GM23248 (cell line): ENCODE measurements around the gene BRD3. TPM values are rescaled to one million over a fixed set of nuclear protein-coding genes. Genes with fewer than 3 reads are reported as not detected.

Experiments
- DNase-seq: peaks from one replicate; pipeline ENCODE4 v3.0.0-alpha.2; 2015
- H2AFZ ChIP-seq: fragments of 200-600 bp; sonication (generic); 2 replicates; pipeline ENCODE4 v1.6.1; 2016; ENCODE audit warnings: antibody characterized with exemption
- H3F3A ChIP-seq: fragments of 200-600 bp; sonication (generic); 2 replicates; pipeline ENCODE4 v1.6.1; 2016; ENCODE audit warnings: mild to moderate bottlenecking, antibody characterized with exemption, mixed run types; ENCODE audit not compliant: insufficient read depth
- H3K27ac ChIP-seq: fragments of 200-600 bp; sonication (generic); 2 replicates; pipeline ENCODE4 v1.5.1; 2016; ENCODE audit warnings: mild to moderate bottlenecking
- H3K27me3 ChIP-seq: fragments of 200-600 bp; sonication (generic); replicated peaks from 2 replicates; pipeline ENCODE4 v1.6.1; 2016; ENCODE audit warnings: mild to moderate bottlenecking; ENCODE audit not compliant: insufficient read depth
- H3K36me3 ChIP-seq: fragments of 200-600 bp; sonication (generic); 2 replicates; pipeline ENCODE4 v1.6.1; 2016; ENCODE audit warnings: low read depth, mild to moderate bottlenecking
- H3K4me1 ChIP-seq: fragments of 200-600 bp; sonication (generic); 2 replicates; pipeline ENCODE4 v1.6.1; 2016; ENCODE audit warnings: mild to moderate bottlenecking; ENCODE audit not compliant: insufficient read depth
- H3K4me2 ChIP-seq: fragments of 200-600 bp; sonication (generic); one replicate; pipeline ENCODE4 v1.6.1; 2016; ENCODE audit warnings: mild to moderate bottlenecking; ENCODE audit not compliant: unreplicated experiment
- H3K4me3 ChIP-seq: fragments of 200-600 bp; sonication (generic); 2 replicates; pipeline ENCODE4 v1.5.1; 2016; ENCODE audit warnings: mild to moderate bottlenecking
- H3K79me2 ChIP-seq: fragments of 200-600 bp; sonication (generic); 2 replicates; pipeline ENCODE4 v1.6.1; 2016; ENCODE audit warnings: mild to moderate bottlenecking; ENCODE audit not compliant: insufficient read depth
- H3K9ac ChIP-seq: fragments of 200-600 bp; sonication (generic); 2 replicates; pipeline ENCODE4 v1.6.1; 2016; ENCODE audit warnings: mild to moderate bottlenecking
- H3K9me2 ChIP-seq: fragments of 200-600 bp; sonication (generic); 2 replicates; pipeline ENCODE4 v1.6.1; 2016; ENCODE audit warnings: mixed run types, mild to moderate bottlenecking, moderate library complexity; ENCODE audit not compliant: insufficient read depth
- H3K9me3 ChIP-seq: fragments of 200-600 bp; sonication (generic); one replicate; pipeline ENCODE4 v1.6.1; 2017; ENCODE audit warnings: low read depth
- H4K20me1 ChIP-seq: fragments of 200-600 bp; sonication (generic); 2 replicates; pipeline ENCODE4 v1.6.0; 2016; ENCODE audit not compliant: insufficient read depth
- EZH2 ChIP-seq: fragments of 200-600 bp; sonication (generic); IDR thresholded peaks from 2 replicates; pipeline ENCODE4 v1.6.1; 2018; ENCODE audit warnings: antibody characterized with exemption, mild to moderate bottlenecking; ENCODE audit not compliant: insufficient read depth, poor library complexity, severe bottlenecking
- EZH2phosphoT487 ChIP-seq: fragments of 200-600 bp; sonication (generic); IDR thresholded peaks from 2 replicates; pipeline ENCODE4 v1.6.1; 2018; ENCODE audit warnings: antibody characterized with exemption, moderate library complexity, mild to moderate bottlenecking, low read depth; ENCODE audit not compliant: insufficient read depth
- WGBS, 2 experiments: methylation state at CpG; one replicate each; pipeline ENCODE4 v1.1.6; 2015 to 2017; ENCODE audit warnings: low lambda C conversion rate in 2 of 2, low coverage in 1 of 2; ENCODE audit errors: missing lambda C conversion rate in 2 of 2; 5-methylcytosine and 5-hydroxymethylcytosine counted together
- in situ Hi-C: fragments of 300-500 bp; cut with MboI; formaldehyde crosslinking; loops from 2 replicates; pipeline ENCODE4 v1.15.0; 2020
- polyA plus RNA-seq: library from polyadenylated mRNA; unstranded; fragments of >200 nt; fragmentation: Nextera tagmentation; extraction: Ambion mirVana; gene quantifications from 2 replicates; pipeline ENCODE4 v1.2.1, GENCODE V29; 2016
- total RNA-seq: library from RNA; depleted of rRNA; stranded (reverse); fragments of >200 nt; shearing (Covaris generic); gene quantifications from 2 replicates; pipeline ENCODE4 v1.2.3, GENCODE V29; 2014

The BRD3 gene
- total and polyA plus RNA-seq, 2 experiments from 2014 or later = 5.5 to 25.6 TPM

- TF ChIP-seq EZH2phosphoT487 (no peak), EZH2 (no peak)
- peaks cover 3% of the 10 kb centered on the region; the same call in 1 of the 2 replicates for H3K4me1 ChIP-seq
- peaks cover 19% of the 10 kb centered on the region for H3K79me2 ChIP-seq
- H3K27me3 ChIP-seq = no peaks in the 10 kb centered on the region
- in situ Hi-C loops = no loop called here
- no peaks in the 10 kb centered on the region for H4K20me1 ChIP-seq
- H3K9ac ChIP-seq = no peak overlapping the region
- H3K9me3 ChIP-seq = no peaks in the 10 kb centered on the region
- no peak overlapping the region for H3K27ac ChIP-seq
- H3K9me2 ChIP-seq = no peaks in the 10 kb centered on the region
- WGBS, 2 experiments = 72 to 80% methylated on average over 16 of the region's 16 CpGs
- no peak for DNase-seq
- H3F3A ChIP-seq = no peaks in the 10 kb centered on the region
- H3K36me3 ChIP-seq = no peaks in the 10 kb centered on the region
- no peak overlapping the region for H2AFZ ChIP-seq
- H3K4me2 ChIP-seq = no peak overlapping the region
- H3K4me3 ChIP-seq = no peak overlapping the region
Measured at GRCh38 chr9:134051319-134051718, 16.5 kb downstream of the BRD3 start.

- TF ChIP-seq EZH2 (no peak), EZH2phosphoT487 (no peak)
- no peaks in the 10 kb centered on the region for H3K36me3 ChIP-seq
- H3K27me3 ChIP-seq = no peaks in the 10 kb centered on the region
- no peaks in the 10 kb centered on the region for H3K9me2 ChIP-seq
- no peak overlapping the region for H2AFZ ChIP-seq
- in situ Hi-C loops = no loop called here
- H3K27ac ChIP-seq = no peak overlapping the region
- H3K79me2 ChIP-seq = peaks cover 15% of the 10 kb centered on the region
- no peaks in the 10 kb centered on the region for H4K20me1 ChIP-seq
- WGBS, 2 experiments = 88 to 97% methylated on average over 13 to 14 of the region's 14 CpGs
- no peak overlapping the region for H3K4me2 ChIP-seq
- DNase-seq = no peak
- no peaks in the 10 kb centered on the region for H3K9me3 ChIP-seq
- no peak overlapping the region for H3K4me3 ChIP-seq
- H3F3A ChIP-seq = no peaks in the 10 kb centered on the region
- no peak overlapping the region for H3K9ac ChIP-seq
- H3K4me1 ChIP-seq = no peaks in the 10 kb centered on the region
Measured at GRCh38 chr9:134050726-134051125, 17.1 kb downstream of the BRD3 start.

- Histone ChIP-seq H3K36me3 (no peaks in the 10 kb centered on the region), H3K9me2 (no peaks in the 10 kb centered on the region), H3K79me2 (peaks cover 8% of the 10 kb centered on the region), H3K4me2 (no peak overlapping the region), H4K20me1 (no peaks in the 10 kb centered on the region), H3F3A (no peaks in the 10 kb centered on the region), H3K9ac (no peak overlapping the region), H3K4me1 (no peaks in the 10 kb centered on the region), H3K9me3 (no peaks in the 10 kb centered on the region), H2AFZ (no peak overlapping the region), H3K27me3 (no peaks in the 10 kb centered on the region), H3K4me3 (no peak overlapping the region), H3K27ac (no peak overlapping the region)
- in situ Hi-C loops = no loop called here
- DNase-seq = no peak
- 94 to 95% methylated on average over 13 to 28 of the region's 28 CpGs for WGBS, 2 experiments
- no peak for TF ChIP-seq EZH2phosphoT487
- TF ChIP-seq EZH2 = no peak
Measured at GRCh38 chr9:134049772-134050588, 17.8 kb downstream of the BRD3 start.

GRCh38 chr9:134049236-134049635 lies 18.6 kb downstream of the BRD3 start:
- Histone ChIP-seq H3K27ac (no peak overlapping the region), H3K4me2 (no peak overlapping the region), H3K9me3 (no peaks in the 10 kb centered on the region), H3K36me3 (no peaks in the 10 kb centered on the region), H3K27me3 (no peaks in the 10 kb centered on the region), H4K20me1 (no peaks in the 10 kb centered on the region), H3K9ac (no peak overlapping the region), H2AFZ (no peak overlapping the region), H3K4me3 (no peak overlapping the region), H3K9me2 (no peaks in the 10 kb centered on the region), H3F3A (no peaks in the 10 kb centered on the region), H3K79me2 (peaks cover under 1% of the 10 kb centered on the region; the same call in 1 of the 2 replicates), H3K4me1 (no peaks in the 10 kb centered on the region)
- DNase-seq = no peak
- WGBS, 2 experiments = 83 to 85% methylated on average over 12 to 20 of the region's 20 CpGs
- in situ Hi-C loops = no loop called here
- TF ChIP-seq EZH2phosphoT487 (no peak), EZH2 (no peak)
